NCI-H446 (cell line): ENCODE data around the gene AGBL5.

ENCODE experiments used
- DNase-seq, 2 experiments: peaks; one replicate each; lab custom pipeline; 2025; lab: John Stamatoyannopoulos, UW

Gene AGBL5

GRCh38 chr2:27023740-27024139 lies 27.7 kb upstream of the AGBL5 start:
- no peak for DNase-seq

DNA sequence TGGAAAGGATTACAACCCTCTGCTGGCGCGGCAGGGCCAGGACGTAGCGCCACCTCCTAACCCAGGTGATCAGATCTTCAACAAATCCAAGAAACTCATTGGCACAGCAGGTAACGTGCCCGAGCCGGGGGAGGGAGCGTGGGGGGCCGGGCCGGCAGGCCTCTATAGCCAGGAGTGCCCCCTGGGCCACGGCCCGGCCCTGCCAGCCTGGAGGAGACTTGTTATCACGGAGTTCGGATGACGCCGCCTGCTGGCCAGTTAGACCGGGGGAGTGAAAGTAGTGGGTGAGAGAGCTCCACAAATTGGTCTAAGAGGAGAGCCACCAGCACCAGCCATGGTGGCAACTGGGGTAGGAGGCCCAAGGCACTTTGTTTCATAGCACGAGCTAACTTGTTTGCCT lies 27.3 kb upstream of the AGBL5 start:
- no peak for DNase-seq

DNA sequence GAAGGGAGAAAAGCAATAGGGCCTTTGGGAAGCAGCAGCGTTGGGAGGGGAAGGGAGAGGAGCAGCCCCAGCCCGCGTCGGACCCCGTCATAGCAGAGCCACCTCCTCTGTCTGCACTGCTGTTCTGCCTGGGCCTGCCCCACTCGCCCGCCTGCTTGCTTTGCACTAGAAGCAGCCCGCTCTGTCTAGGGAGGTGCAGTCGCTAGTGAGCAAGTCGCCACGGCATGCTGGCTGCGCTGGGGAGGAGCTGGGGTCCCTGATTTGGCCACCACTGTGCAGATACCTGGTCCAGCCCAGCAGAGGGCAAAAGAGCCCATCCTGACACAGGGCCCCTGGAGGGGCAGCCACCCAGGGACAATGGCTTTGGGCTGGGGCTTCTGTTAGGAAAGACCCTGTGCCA lies 26.7 kb upstream of the AGBL5 start:
- no peak for DNase-seq

DNA sequence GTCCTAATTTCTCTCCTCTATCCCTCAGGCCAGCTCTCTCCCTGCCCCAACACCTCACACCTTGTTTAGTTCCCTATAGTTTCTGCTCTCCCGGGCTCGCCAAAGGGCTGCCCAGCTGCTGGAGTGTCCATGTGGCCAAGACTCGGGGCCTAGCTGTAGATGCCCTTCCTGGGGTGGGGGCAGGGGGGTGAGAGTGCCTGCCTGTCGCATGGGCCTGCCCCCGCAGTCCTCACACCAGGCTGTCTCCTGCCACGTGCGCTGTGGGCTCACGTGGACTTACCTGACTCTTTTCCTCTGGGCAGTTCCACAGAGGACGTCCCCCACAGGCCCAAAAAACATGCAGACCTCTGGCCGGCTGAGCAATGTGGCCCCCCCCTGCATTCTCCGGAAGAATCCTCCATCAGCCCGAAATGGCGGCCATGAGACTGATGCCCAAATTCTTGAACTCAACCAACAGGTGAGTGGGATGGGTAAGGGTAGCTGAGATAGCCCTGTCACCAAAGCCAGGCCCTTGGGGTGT lies 26.1 kb upstream of the AGBL5 start:
- no peak for DNase-seq

- no peak for DNase-seq
These were observed 25.3 kb upstream of the AGBL5 start for GRCh38 chr2:27025861-27026851.

- DNase-seq: no peak
These were observed 24.2 kb upstream of the AGBL5 start for GRCh38 chr2:27027211-27027651.

- DNase-seq: no peak
These were observed 22.4 kb upstream of the AGBL5 start for GRCh38 chr2:27029051-27029450.

DNA sequence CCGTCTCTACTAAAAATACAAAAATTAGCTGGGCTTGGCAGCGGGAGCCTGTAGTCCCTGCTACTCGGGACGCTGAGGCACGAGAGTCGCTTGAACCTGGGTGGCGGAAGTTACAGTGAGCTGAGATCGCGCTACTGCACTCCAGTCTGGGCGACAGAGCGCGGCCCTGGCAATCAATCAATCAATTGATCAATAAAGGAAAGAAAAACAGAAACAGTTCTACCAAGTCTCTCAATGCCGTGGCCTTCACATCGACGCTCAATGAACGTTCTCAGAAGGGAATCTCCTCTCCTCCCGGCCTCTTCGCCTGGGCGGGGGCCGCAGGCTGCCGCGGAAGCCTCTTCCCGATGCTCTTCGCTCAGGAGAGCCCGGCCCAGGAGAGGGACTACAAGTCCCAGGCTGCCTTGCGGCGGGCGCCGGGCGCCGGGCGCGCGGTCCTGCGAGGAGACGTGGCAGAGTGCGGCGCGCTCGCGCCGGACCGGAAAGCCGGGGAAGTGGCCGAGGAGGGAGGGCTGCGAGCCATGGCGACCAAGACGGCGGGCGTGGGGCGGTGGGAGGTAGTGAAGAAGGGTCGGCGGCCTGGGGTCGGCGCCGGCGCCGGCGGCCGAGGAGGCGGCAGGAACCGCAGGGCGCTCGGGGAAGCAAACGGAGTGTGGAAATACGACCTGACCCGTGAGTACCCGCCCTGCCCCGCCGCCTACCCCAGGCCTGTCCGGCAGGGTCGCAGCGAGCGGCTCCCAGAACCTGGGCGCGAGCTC lies 18.8 kb upstream of the AGBL5 start, which contains the start of gene TMEM214:
Gene TMEM214 (plus strand): TSS at position 471 of the 758 bp plus-strand sequence. CDS start 51 bp downstream, at position 522.
- DNase-seq: peak; percentile 67 to 90

DNA sequence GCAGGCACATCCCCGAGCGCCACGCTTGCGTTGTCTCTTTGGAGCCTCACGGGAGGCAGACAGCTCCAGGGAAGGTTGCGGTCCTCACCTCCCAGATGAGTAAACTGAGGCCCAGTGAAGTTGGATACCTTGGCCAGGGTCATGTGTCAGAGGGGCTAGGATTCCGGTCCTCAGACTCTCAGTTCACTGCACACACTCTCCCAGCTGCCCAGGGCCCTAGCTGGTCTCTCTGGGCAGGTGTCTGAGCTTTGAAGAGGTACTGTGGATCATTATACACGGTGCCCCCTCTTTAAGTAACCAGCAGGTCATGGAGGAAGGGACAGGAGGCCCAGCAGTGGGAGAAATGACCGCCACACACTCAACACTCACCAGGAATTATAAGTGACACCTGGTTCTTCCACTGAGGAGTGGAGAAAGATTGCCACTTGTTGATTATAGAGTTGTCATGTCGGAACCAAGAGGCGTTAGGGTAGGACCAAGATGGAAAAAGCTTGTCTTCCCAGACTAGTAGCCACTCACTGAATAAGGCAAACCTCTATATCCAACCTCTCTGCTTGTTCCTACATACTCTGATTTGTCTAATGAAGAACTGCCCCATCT lies 18.1 kb upstream of the AGBL5 start:
- DNase-seq: no peak

DNA sequence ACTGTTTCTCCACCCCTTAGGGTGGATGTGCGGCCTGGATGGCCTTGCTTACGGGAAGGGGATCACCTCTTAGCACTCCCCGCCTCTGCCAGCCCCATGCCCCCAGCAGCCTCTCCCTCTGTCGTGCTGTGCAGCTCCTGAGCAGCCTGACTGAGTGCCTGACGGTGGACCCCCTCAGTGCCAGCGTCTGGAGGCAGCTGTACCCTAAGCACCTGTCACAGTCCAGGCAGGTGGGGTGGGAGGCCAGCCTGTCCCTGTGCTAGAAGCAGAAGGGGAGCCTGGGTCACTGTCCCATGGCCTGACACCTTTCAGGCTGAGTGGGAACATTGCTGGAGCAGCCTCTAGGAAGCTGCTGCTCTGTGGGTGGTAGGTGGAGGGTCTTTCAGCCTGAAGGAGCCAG lies 13.5 kb upstream of the AGBL5 start:
- DNase-seq: no peak

DNA sequence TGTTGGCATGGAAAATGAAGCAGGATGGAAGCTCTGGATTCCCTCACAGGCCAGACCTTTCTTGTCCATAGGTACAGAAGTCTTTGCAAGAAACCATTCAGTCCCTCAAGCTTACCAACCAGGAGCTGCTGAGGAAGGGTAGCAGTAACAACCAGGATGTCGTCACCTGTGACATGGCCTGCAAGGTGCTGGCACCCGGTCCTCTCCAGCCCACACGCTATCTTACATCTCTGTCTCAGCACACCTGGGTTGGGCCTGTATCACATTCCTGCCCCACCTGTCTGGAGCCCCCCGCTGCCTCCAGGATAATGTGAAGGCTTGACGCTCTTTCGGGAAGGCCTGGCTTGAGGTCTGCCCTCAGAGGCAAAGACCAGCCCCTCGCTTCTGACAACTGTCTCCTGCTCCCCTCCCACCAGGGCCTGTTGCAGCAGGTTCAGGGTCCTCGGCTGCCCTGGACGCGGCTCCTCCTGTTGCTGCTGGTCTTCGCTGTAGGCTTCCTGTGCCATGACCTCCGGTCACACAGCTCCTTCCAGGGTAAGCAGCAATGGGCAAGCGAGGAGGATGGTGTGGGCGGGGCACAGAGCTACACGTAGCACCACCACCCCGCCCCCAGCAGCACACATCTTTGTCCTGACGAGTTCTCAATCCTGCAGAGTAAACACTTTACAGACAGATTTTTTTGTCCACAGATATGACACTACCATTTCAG lies 12.7 kb upstream of the AGBL5 start:
- DNase-seq: no peak

DNA sequence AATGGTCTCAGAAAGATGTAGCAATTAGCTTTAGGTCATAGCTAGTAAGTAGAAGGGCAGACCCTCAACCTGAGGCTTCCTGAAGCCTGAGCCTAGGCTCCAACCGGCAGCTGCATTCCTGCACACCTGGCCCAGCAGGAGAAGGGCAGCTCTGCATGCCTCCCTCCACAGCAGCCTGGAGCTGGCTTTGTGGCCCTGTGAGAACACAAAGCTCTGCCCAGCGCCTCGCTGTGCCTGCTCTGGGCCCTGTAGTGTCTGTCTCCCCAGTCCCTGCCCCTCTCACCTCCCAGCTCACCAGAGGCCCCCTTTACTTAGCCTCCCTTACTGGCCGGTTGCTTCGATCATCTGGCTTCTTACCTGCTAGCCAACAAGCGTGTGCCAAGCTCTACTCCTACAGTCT lies 12.0 kb upstream of the AGBL5 start:
- no peak for DNase-seq

- DNase-seq: no peak
These were observed 11.6 kb upstream of the AGBL5 start for GRCh38 chr2:27039871-27040270.

- DNase-seq: no peak
These were observed 11.2 kb upstream of the AGBL5 start for GRCh38 chr2:27040282-27040681.

- no peak for DNase-seq
These were observed 9.7 kb upstream of the AGBL5 start for GRCh38 chr2:27041752-27042151.

- no peak for DNase-seq
These were observed 9.3 kb upstream of the AGBL5 start for GRCh38 chr2:27042159-27042661.

DNA sequence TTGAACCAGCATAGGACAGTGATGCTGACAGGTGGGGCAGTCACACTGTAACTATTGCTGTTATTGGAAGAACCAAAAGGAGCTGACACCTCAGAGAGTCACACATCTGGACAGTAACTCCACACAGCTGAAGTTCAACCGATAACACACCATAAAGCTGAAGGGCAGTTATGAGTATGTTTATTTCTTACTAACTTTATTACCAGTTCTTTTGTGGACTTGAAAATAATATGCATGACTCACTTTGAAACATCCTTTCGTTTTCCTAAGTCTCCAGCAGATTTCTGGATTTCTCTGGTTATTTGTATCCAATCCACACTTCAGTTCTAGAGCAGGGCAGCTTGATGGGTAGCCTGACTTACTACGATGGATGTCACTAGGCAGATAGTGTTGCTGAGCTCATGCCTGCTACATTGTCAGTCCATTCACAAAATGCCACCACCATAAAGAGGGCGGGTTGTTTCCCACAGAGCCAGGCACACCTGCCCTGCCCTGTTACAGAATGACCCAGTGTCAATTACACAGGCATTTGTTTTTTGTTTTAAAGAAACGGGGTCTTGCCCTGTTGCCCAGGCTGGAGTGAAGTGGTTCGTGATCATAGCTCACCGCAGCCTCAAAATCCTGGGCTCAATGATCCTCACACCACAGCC lies 8.4 kb upstream of the AGBL5 start:
- no peak for DNase-seq

DNA sequence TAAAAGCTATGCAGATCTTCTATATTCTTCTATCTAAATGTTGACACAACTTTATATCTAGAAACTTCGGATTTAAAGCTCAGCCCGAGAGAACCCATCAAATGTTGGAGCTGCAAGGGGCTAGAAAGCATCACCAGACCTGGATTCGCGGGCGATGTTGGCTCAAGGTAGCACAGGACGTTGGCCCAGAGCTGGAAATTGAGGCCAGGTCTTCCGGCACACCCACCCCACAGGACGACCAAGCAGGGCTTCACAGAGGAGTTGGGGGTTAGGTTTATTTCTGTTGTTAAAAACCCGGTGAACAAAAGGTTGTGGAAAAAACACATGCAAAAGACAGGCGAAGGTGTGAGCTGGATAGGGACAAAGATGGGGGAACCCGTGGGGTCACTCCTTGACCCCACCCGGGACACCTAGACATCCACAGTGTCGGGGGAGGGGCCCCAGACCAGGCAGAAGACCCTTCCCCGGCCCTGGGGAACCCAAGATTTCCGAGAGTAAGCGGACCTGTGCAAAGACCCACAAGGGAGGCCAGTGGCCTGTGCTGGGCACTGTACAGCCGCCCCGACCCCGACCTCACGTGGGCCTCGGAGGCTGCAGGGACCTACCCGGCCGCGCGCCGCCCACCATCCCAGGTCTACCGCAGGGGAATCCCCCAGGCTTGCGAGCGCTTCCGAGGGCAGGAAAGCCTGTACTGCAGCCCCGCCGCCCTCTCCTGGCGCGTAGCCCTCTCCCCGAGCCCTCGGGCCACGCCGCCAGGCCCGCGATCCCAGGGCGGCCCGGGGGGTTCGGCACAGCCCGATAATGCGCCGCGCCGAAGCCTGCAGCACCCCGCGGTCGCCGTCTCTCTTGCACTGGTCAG lies 1.8 kb upstream of the AGBL5 start:
- peak in 1 of 2 experiments; percentile 68 for DNase-seq

DNA sequence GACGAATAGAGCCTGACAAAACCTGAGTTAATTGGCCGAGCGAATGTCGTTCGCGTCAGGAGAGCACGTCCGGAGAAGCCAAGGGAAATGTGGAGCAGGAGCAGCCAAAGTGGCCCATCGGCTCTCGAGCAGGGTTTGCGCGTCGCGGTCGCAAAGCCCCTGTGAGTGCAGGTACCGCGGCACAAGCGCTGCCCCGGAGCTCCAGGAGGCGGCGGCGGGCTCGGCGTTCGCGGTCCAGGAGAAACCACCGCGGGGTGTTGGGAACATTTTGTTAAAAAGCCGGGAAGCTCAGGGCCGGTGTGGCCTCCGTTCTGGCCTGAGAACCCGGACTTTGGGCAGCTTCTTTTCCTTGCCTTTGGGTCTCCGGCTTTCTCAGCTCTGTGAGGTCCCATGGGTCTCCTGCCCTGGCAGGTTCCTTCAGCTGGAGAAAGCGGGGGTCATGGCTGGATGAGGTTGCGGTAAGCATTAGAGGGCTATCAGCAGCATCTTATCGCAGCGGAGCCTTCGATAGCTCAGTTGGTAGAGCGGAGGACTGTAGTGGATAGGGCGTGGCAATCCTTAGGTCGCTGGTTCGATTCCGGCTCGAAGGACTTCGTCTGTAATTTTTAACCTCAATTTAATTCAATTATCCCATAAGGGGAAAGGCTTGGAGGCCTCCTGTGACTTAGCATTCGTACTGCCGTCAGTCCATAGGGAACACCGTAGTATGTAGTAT lies 1.0 kb upstream of the AGBL5 start:
- DNase-seq: peak; percentile 93 to 95
